Uterus (tissue), 4 donors: ENCODE measurements around the gene DNAI7. TPM values are rescaled to one million over a fixed set of nuclear protein-coding genes. Genes with fewer than 3 reads are reported as not detected.
A peak's percentile ranks its signal among the peaks of the same experiment; 100 is the strongest.

ENCODE experiments used
- DNase-seq, 2 donors: peaks; one replicate each; pipeline ENCODE4 v3.0.0-alpha.2; 2019 to 2020
- H3K27ac ChIP-seq, 2 donors: fragments of 200-600 bp; sonication (generic); 1 replicate in 1 of 2; 2 replicates in 1 of 2; pipeline ENCODE4 v1.5.1; 2016 to 2018
- H3K27me3 ChIP-seq, 2 donors: fragments of 200-600 bp; sonication (generic); one replicate each; pipeline ENCODE4 v1.5.1; 2018 to 2019; ENCODE audit warnings: control low read depth in 1 of 2
- H3K36me3 ChIP-seq, 2 donors: fragments of 200-600 bp; sonication (generic); one replicate each; pipeline ENCODE4 v1.5.1; 2019; ENCODE audit warnings: control low read depth in 1 of 2
- H3K4me1 ChIP-seq, 2 donors: fragments of 200-600 bp; sonication (generic); one replicate each; pipeline ENCODE4 v1.5.1; 2018 to 2019; ENCODE audit warnings: control low read depth in 1 of 2
- H3K4me3 ChIP-seq, 2 donors: fragments of 200-600 bp; sonication (generic); 1 replicate in 1 of 2; 2 replicates in 1 of 2; pipeline ENCODE4 v1.5.1; 2018 to 2019; ENCODE audit warnings: mild to moderate bottlenecking in 1 of 2
- H3K9me3 ChIP-seq, 2 donors: fragments of 200-600 bp; sonication (generic); one replicate each; pipeline ENCODE4 v1.5.1; 2019; ENCODE audit warnings: control low read depth in 1 of 2
- CTCF ChIP-seq, 4 experiments: fragments of 200-600 bp in 2 of 4; fragments of 450-650 bp in 2 of 4; sonication (generic) in 2 of 4; IDR thresholded peaks; one replicate each; pipeline ENCODE4 v1.5.1; 2016 to 2019; ENCODE audit warnings: antibody characterized with exemption in 4 of 4, mild to moderate bottlenecking in 2 of 4, moderate library complexity in 1 of 4
- POLR2A ChIP-seq, 2 donors: fragments of 450-650 bp; IDR thresholded peaks; one replicate each; pipeline ENCODE4 v1.6.1; 2016; ENCODE audit warnings: antibody characterized with exemption in 2 of 2, mild to moderate bottlenecking in 1 of 2, moderate library complexity in 1 of 2
- intact Hi-C: fragments of 100-400 bp; cut with DNase I; formaldehyde crosslinking; loops from one replicate; pipeline ENCODE4 v1.15.1; 2023; ENCODE audit warnings: low total_unique reads
- total RNA-seq, 4 donors: library from RNA; depleted of rRNA in 3 of 4; stranded (reverse); fragments of >200 nt in 3 of 4; gene quantifications; one replicate each; pipeline versions ENCODE4 v1.1.0 to v1.2.4, GENCODE V29; 2014 to 2023
- donor health status: DM: yes; HTN: yes; CAD: no.

DNAI7 gene
- total RNA-seq: 1 to 10 TPM in 2 of 4 donors, under 1 TPM in 1, not detected in 1; 0.77 to 5.2 (median 4.8) TPM

GRCh38 chr12:25195056-25195971, at the start of gene DNAI7, which contains the start of gene ETFRF1:
TSS of gene DNAI7 (minus strand) at chr12:25195160. CDS start at chr12:25195078, 82 bp downstream.
TSS of gene ETFRF1 (plus strand) at chr12:25195237. CDS start at chr12:25203957, 8,720 bp downstream.
- Histone ChIP-seq H3K4me1 (peaks cover 0 to 4% of the 10 kb centered on the region in 2 donors), H3K27ac (peak within 1 kb of the TSS; percentile 91 to 92), H3K27me3 (no peaks in the 10 kb centered on the region), H3K4me3 (peak within 1 kb of the TSS; percentile 60 to 77), H3K9me3 (no peaks in the 10 kb centered on the region), H3K36me3 (no peaks in the 10 kb centered on the region)
- TF ChIP-seq POLR2A (IDR thresholded peaks at IDR 0.05) (peak; percentile 84 to 85), CTCF (IDR thresholded peaks at IDR 0.05) (peak in 1 of 4 experiments; percentile 18)
- intact Hi-C loops: no loop called here
- DNase-seq: peak; percentile 98

- intact Hi-C loops: no loop called here
Observed at GRCh38 chr12:25243680-25243990, 48.7 kb upstream of the DNAI7 start.

GRCh38 chr12:25242981-25243679, 48.2 kb upstream of the DNAI7 start:
- Histone ChIP-seq H3K36me3 (no peaks in the 10 kb centered on the region), H3K27ac (no peak overlapping the region), H3K9me3 (no peaks in the 10 kb centered on the region), H3K4me1 (peaks cover 0 to 2% of the 10 kb centered on the region in 2 donors), H3K27me3 (no peaks in the 10 kb centered on the region), H3K4me3 (no peak overlapping the region)
- no peak for TF ChIP-seq POLR2A (IDR thresholded peaks at IDR 0.05)
- no peak for TF ChIP-seq CTCF (IDR thresholded peaks at IDR 0.05)
- intact Hi-C loops: no loop called here
- no peak for DNase-seq

More at GRCh38 chr12:25243680-25243990, 48.7 kb upstream of the DNAI7 start:
- Histone ChIP-seq H3K27ac (no peak overlapping the region), H3K27me3 (no peaks in the 10 kb centered on the region), H3K36me3 (no peaks in the 10 kb centered on the region), H3K9me3 (no peaks in the 10 kb centered on the region), H3K4me3 (no peak overlapping the region), H3K4me1 (peaks cover 0 to 2% of the 10 kb centered on the region in 2 donors)
- DNase-seq: no peak
- TF ChIP-seq CTCF (IDR thresholded peaks at IDR 0.05) (no peak), POLR2A (IDR thresholded peaks at IDR 0.05) (no peak)

GRCh38 chr12:25241167-25242020, 46.4 kb upstream of the DNAI7 start:
- no peaks in the 10 kb centered on the region for H3K36me3 ChIP-seq
- no peak overlapping the region for H3K4me3 ChIP-seq
- peaks cover 0 to 2% of the 10 kb centered on the region in 2 donors for H3K4me1 ChIP-seq
- H3K27ac ChIP-seq: no peak overlapping the region
- TF ChIP-seq POLR2A (IDR thresholded peaks at IDR 0.05): no peak
- TF ChIP-seq CTCF (IDR thresholded peaks at IDR 0.05): peak; percentile 32 to 65 (median 54)
- intact Hi-C loops: no loop called here
- DNase-seq: no peak
- no peaks in the 10 kb centered on the region for H3K9me3 ChIP-seq
- no peaks in the 10 kb centered on the region for H3K27me3 ChIP-seq
